Endothelial cell of umbilical vein (primary cell): ENCODE results near the gene TNRC6C. TPM values are rescaled to one million over a fixed set of nuclear protein-coding genes. Genes with fewer than 3 reads are reported as not detected.
"Not testable (repeated sequence)": the region's sequence is repeated elsewhere in the genome, so short reads cannot be mapped to it uniquely, and the experiment has no call there.

Source experiments
- BruUV-seq: library from RNA; stranded (reverse); fragments of 400-500 nt; replicated peaks from 2 replicates; lab custom pipeline; 2021; lab: Mats Ljungman, UMichigan
- CTCF ChIA-PET: fragments of 300-600, 350-600 bp; sonication (Branson Sonifier 250); formaldehyde crosslinking; loops from one replicate; lab custom pipeline; 2021; ENCODE audit warnings: antibody characterized with exemption, inconsistent platforms; lab: Charles Lee
- POLR2A ChIA-PET: fragments of 300-600, 350-600 bp; sonication (Branson Sonifier 250); formaldehyde crosslinking; loops from one replicate; lab custom pipeline; 2021; ENCODE audit warnings: antibody characterized with exemption, inconsistent platforms; lab: Charles Lee
- DNase-seq: peaks from one replicate; pipeline ENCODE4 v3.0.0-alpha.2; 2011; ENCODE audit warnings: low read depth, low spot score
- FAIRE-seq: peaks from 2 replicates; lab custom pipeline; 2011; peaks lifted over from hg19 to GRCh38; lab: Jason Lieb, UNC
- H2AFZ ChIP-seq: 2 replicates; pipeline ENCODE4 v1.6.0; 2012; ENCODE audit warnings: low read depth, low read length, control low read depth, inconsistent platforms
- H3K27ac ChIP-seq: 2 replicates; pipeline ENCODE4 v1.5.1; 2011; ENCODE audit warnings: low read depth, mild to moderate bottlenecking, control low read depth, low read length, moderate library complexity; ENCODE audit not compliant: insufficient read depth
- H3K27me3 ChIP-seq, 2 experiments: 2 replicates each; pipeline versions ENCODE4 v1.6.0 to v1.6.1; 2011; ENCODE audit warnings: low read length in 2 of 2, mixed read lengths in 1 of 2; ENCODE audit not compliant: control insufficient read depth in 2 of 2, insufficient read depth in 2 of 2
- H3K36me3 ChIP-seq, 2 experiments: 2 replicates in 1 of 2; 3 replicates in 1 of 2; pipeline ENCODE4 v1.5.1; 2011; ENCODE audit warnings: low read length in 2 of 2, mild to moderate bottlenecking in 1 of 2, moderate library complexity in 1 of 2; ENCODE audit not compliant: control insufficient read depth in 2 of 2, insufficient read depth in 2 of 2; ENCODE audit errors: extremely low read depth in 1 of 2
- H3K4me1 ChIP-seq: 3 replicates; pipeline ENCODE4 v1.5.1; 2011; ENCODE audit warnings: mild to moderate bottlenecking, low read length; ENCODE audit not compliant: control insufficient read depth, insufficient read depth; ENCODE audit errors: extremely low read depth
- H3K4me2 ChIP-seq: 2 replicates; pipeline ENCODE4 v1.6.1; 2011; ENCODE audit warnings: low read length, control low read depth, mixed read lengths; ENCODE audit not compliant: insufficient read depth
- H3K4me3 ChIP-seq, 3 experiments: fragments of 200-600 bp in 1 of 3; sonication (generic), shearing (Covaris generic) in 1 of 3; replicated peaks in 1 of 3; 2 replicates each; pipeline ENCODE4 v1.5.1; 2011 to 2016; ENCODE audit warnings: control low read depth in 3 of 3, low read length in 3 of 3, mild to moderate bottlenecking in 2 of 3, inconsistent platforms in 1 of 3, low read depth in 1 of 3, moderate library complexity in 1 of 3; ENCODE audit not compliant: insufficient read depth in 1 of 3
- H3K79me2 ChIP-seq: 2 replicates; pipeline ENCODE4 v1.6.0; 2012; ENCODE audit warnings: low read length, inconsistent platforms; ENCODE audit not compliant: control insufficient read depth, insufficient read depth
- H3K9ac ChIP-seq: replicated peaks from 2 replicates; pipeline ENCODE3; 2011; ENCODE audit warnings: low read length, control low read depth; ENCODE audit not compliant: insufficient read depth; ENCODE audit errors: extremely low read depth
- H3K9me1 ChIP-seq: replicated peaks from 3 replicates; pipeline ENCODE4 v1.6.0; 2011; ENCODE audit warnings: mild to moderate bottlenecking, low read length; ENCODE audit not compliant: control insufficient read depth, insufficient read depth; ENCODE audit errors: extremely low read depth
- H3K9me3 ChIP-seq: replicated peaks from 2 replicates; pipeline ENCODE4 v1.5.1; 2012; ENCODE audit warnings: low read length, inconsistent platforms; ENCODE audit not compliant: control insufficient read depth, insufficient read depth
- H4K20me1 ChIP-seq: replicated peaks from 2 replicates; pipeline ENCODE3; 2011; ENCODE audit warnings: mild to moderate bottlenecking, low read length; ENCODE audit not compliant: control insufficient read depth, insufficient read depth; ENCODE audit errors: extremely low read depth
- MAX ChIP-seq: IDR thresholded peaks from 2 replicates; pipeline ENCODE4 v1.6.1; 2011; ENCODE audit not compliant: insufficient read depth, insufficient read length
- dilution Hi-C: fragments of 300-500 bp; cut with MboI; formaldehyde crosslinking; loops from one replicate; pipeline ENCODE4 v1.15.0; 2019; ENCODE audit warnings: low sequenced_read_pairs; ENCODE audit not compliant: extremely low pct_ligation_motif_present
- intact Hi-C: fragments of 100-400 bp; cut with micrococcal nuclease; formaldehyde crosslinking; loops from one replicate; pipeline ENCODE4 v1.10.0; 2022
- polyA plus RNA-seq, 4 experiments: library from polyadenylated mRNA; depleted of rRNA in 3 of 4; stranded (reverse) in 3 of 4; unstranded in 1 of 4; fragments of >200 nt; gene quantifications; 2 replicates each; pipeline versions ENCODE4 v1.2.1 to v1.2.3, GENCODE V29; 2011 to 2012; ENCODE audit warnings: missing spikeins in 1 of 4
- total RNA-seq: library from RNA; stranded (reverse); gene quantifications from 2 replicates; pipeline ENCODE4 v1.2.3, GENCODE V29; 2021

TNRC6C gene
- total and polyA plus RNA-seq, 2 donors (not counting 3 experiments of a cell fraction or from before 2014, with no cell fraction given): 2.1 to 17.5 TPM

- CTCF ChIA-PET: interaction anchor here (4.8 kb wide), 1 partner anchor 39 kb away, joined by 29 read pairs; no protein-coding TSS in a partner anchor
- H3K4me3 ChIP-seq: no peak overlapping the region
- H3K9me3 ChIP-seq: no peaks in the 10 kb centered on the region
- intact Hi-C loops (no loop called here), dilution Hi-C loops (no loop called here)
- H3K9me1 ChIP-seq: no peaks in the 10 kb centered on the region
- H3K27ac ChIP-seq: no peak overlapping the region
- H3K9ac ChIP-seq: no peak overlapping the region
- no peak overlapping the region for H3K4me2 ChIP-seq
- peaks cover 6% of the 10 kb centered on the region for H4K20me1 ChIP-seq
- no peaks in the 10 kb centered on the region for H3K27me3 ChIP-seq
- no peaks in the 10 kb centered on the region for H3K4me1 ChIP-seq
- H3K79me2 ChIP-seq: no peaks in the 10 kb centered on the region
- H3K36me3 ChIP-seq: no peaks in the 10 kb centered on the region
- POLR2A ChIA-PET: interaction anchor here (1.1 kb wide), 1 partner anchor 16 kb away, joined by 3 read pairs; the partner anchor contains the start of gene TNRC6C
- H2AFZ ChIP-seq: no peak overlapping the region
- FAIRE-seq (no peak), DNase-seq (no peak)
- no TSS peak for BruUV-seq
- no peak for TF ChIP-seq MAX
Measured at GRCh38 chr17:77974396-77974795, 15.9 kb downstream of the TNRC6C start.

- FAIRE-seq, intact Hi-C loops: not testable (repeated sequence)
Measured at GRCh38 chr17:77982430-77982829, 23.9 kb downstream of the TNRC6C start.

More at GRCh38 chr17:77982430-77982829, 23.9 kb downstream of the TNRC6C start:
- H3K4me3 ChIP-seq, DNase-seq, H2AFZ ChIP-seq, BruUV-seq, H3K36me3 ChIP-seq, H3K9me1 ChIP-seq, H3K9ac ChIP-seq, H3K27me3 ChIP-seq, CTCF ChIA-PET, H4K20me1 ChIP-seq, dilution Hi-C loops, H3K27ac ChIP-seq, H3K9me3 ChIP-seq, H3K4me2 ChIP-seq, H3K4me1 ChIP-seq, H3K79me2 ChIP-seq, POLR2A ChIA-PET: not testable (repeated sequence)
